ENCODE data around the gene CAPZB.

Gene CAPZB

DNA sequence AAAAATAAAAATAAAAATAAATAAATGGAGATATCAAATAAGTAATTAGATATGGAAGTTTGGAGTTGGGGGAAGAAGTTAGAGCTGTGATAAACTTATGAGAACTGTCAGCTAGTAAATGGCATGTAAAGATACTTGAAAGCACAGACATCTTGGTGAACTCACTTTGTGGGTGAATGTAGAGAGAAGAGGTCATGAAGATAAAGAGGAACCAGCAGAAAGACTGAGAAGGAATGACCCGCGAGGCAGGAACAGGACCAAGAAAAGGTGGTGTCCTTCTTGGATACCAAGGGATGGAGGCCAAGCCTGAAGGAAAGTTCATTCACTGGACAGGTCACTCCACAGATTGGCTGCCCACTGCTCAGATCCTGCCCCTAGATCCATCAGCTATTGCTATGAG, 4.7 kb upstream of the CAPZB start:
- no peak for TF ChIP-seq EZH2 (IDR thresholded peaks at IDR 0.05; ENCODE audit: borderline replicate concordance, low read depth, low read length, severe bottlenecking)
- TF ChIP-seq, protein P1, sequence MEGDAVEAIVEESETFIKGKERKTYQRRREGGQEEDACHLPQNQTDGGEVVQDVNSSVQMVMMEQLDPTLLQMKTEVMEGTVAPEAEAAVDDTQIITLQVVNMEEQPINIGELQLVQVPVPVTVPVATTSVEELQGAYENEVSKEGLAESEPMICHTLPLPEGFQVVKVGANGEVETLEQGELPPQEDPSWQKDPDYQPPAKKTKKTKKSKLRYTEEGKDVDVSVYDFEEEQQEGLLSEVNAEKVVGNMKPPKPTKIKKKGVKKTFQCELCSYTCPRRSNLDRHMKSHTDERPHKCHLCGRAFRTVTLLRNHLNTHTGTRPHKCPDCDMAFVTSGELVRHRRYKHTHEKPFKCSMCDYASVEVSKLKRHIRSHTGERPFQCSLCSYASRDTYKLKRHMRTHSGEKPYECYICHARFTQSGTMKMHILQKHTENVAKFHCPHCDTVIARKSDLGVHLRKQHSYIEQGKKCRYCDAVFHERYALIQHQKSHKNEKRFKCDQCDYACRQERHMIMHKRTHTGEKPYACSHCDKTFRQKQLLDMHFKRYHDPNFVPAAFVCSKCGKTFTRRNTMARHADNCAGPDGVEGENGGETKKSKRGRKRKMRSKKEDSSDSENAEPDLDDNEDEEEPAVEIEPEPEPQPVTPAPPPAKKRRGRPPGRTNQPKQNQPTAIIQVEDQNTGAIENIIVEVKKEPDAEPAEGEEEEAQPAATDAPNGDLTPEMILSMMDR (IDR thresholded peaks at IDR 0.05; ENCODE audit: borderline replicate concordance, extremely low read depth, low read length, poor library complexity, severe bottlenecking), result no peak
- Histone ChIP-seq H3K4me3 (ENCODE audit: low read depth in 1 of 2, low read length in 2 of 2) (no peak overlapping the region), H3K36me3 (ENCODE audit: insufficient read depth, low read length) (no peaks in the 10 kb centered on the region; the same call in 1 of the 2 replicates), H2AFZ (ENCODE audit: low read depth, low read length) (no peak overlapping the region; the same call in 1 of the 2 replicates), H4K20me1 (ENCODE audit: insufficient read depth, low read length) (0 out of 2 replicates have a peak, but pooled peaks cover under 1% of the 10 kb centered on the region), H3K79me2 (ENCODE audit: insufficient read depth, low read length) (peaks cover 14% of the 10 kb centered on the region), H3K4me2 (ENCODE audit: insufficient read depth, low read length) (no peak overlapping the region), H3K27ac (ENCODE audit: low read length) (no peak overlapping the region), H3K9me3 (ENCODE audit: insufficient read depth, low read length, severe bottlenecking) (no peaks in the 10 kb centered on the region), H3K27me3 (ENCODE audit: insufficient read depth, low read length, poor library complexity) (no peaks in the 10 kb centered on the region), H3K4me1 (ENCODE audit: insufficient read depth, low read length) (peaks cover 12% of the 10 kb centered on the region), H3K9ac (ENCODE audit: low read depth, low read length) (no peak overlapping the region)
- DNase-seq (no peak), ATAC-seq (ENCODE audit: insufficient read depth, low read depth) (no peak)

- no peak for ATAC-seq (ENCODE audit: insufficient read depth, low read depth)
- H3K9ac ChIP-seq (ENCODE audit: low read depth, low read length), result no peak overlapping the region
- no peak overlapping the region for H3K4me2 ChIP-seq (ENCODE audit: insufficient read depth, low read length)
- peaks cover 9% of the 10 kb centered on the region; the same call in 1 of the 2 replicates for H3K36me3 ChIP-seq (ENCODE audit: insufficient read depth, low read length)
- DNase-seq, result no peak
- H3K27ac ChIP-seq (ENCODE audit: low read length), result no peak overlapping the region
- no peaks in the 10 kb centered on the region for H3K9me3 ChIP-seq (ENCODE audit: insufficient read depth, low read length, severe bottlenecking)
- H3K79me2 ChIP-seq (ENCODE audit: insufficient read depth, low read length), result peaks cover 32% of the 10 kb centered on the region
- TF ChIP-seq, protein P1 (IDR thresholded peaks at IDR 0.05; ENCODE audit: borderline replicate concordance, extremely low read depth, low read length, poor library complexity, severe bottlenecking), result no peak
- no peak for TF ChIP-seq EZH2 (IDR thresholded peaks at IDR 0.05; ENCODE audit: borderline replicate concordance, low read depth, low read length, severe bottlenecking)
- no peak overlapping the region for H2AFZ ChIP-seq (ENCODE audit: low read depth, low read length)
- H4K20me1 ChIP-seq (ENCODE audit: insufficient read depth, low read length), result peaks cover 19% of the 10 kb centered on the region
- H3K4me3 ChIP-seq (ENCODE audit: low read depth in 1 of 2, low read length in 2 of 2), result no peak overlapping the region
- peaks cover 27% of the 10 kb centered on the region for H3K4me1 ChIP-seq (ENCODE audit: insufficient read depth, low read length)
- H3K27me3 ChIP-seq (ENCODE audit: insufficient read depth, low read length, poor library complexity), result no peaks in the 10 kb centered on the region
Measured at GRCh38 chr1:19488136-19488535, 2.8 kb upstream of the CAPZB start.

GRCh38 chr1:19484798-19485361, 459 bp downstream of the CAPZB start:
- peaks cover 47% of the 10 kb centered on the region for H3K4me1 ChIP-seq (ENCODE audit: insufficient read depth, low read length)

More at GRCh38 chr1:19484798-19485361, 459 bp downstream of the CAPZB start:
- Histone ChIP-seq H2AFZ (ENCODE audit: low read depth, low read length) (peak overlapping the region; percentile 49; the same call in 1 of the 2 replicates), H4K20me1 (ENCODE audit: insufficient read depth, low read length) (peaks cover 52% of the 10 kb centered on the region), H3K9me3 (ENCODE audit: insufficient read depth, low read length, severe bottlenecking) (no peaks in the 10 kb centered on the region), H3K4me2 (ENCODE audit: insufficient read depth, low read length) (peak overlapping the region; percentile 86), H3K9ac (ENCODE audit: low read depth, low read length) (peak overlapping the region; percentile 74), H3K4me3 (ENCODE audit: low read depth in 1 of 2, low read length in 2 of 2) (peak overlapping the region; percentile 54 to 65), H3K27ac (ENCODE audit: low read length) (peak overlapping the region; percentile 79), H3K27me3 (ENCODE audit: insufficient read depth, low read length, poor library complexity) (no peaks in the 10 kb centered on the region), H3K36me3 (ENCODE audit: insufficient read depth, low read length) (peaks cover 28% of the 10 kb centered on the region), H3K79me2 (ENCODE audit: insufficient read depth, low read length) (peaks cover 65% of the 10 kb centered on the region)
- ATAC-seq (ENCODE audit: insufficient read depth, low read depth) (peak; percentile 15), DNase-seq (no peak)
- TF ChIP-seq EZH2 (IDR thresholded peaks at IDR 0.05; ENCODE audit: borderline replicate concordance, low read depth, low read length, severe bottlenecking), result no peak
- TF ChIP-seq, protein P1 (IDR thresholded peaks at IDR 0.05; ENCODE audit: borderline replicate concordance, extremely low read depth, low read length, poor library complexity, severe bottlenecking), result no peak

All from DND-41 (cell line).